GM21717 (cell line): ENCODE data around the gene HPS1.
"Not testable (repeated sequence)": the region's sequence is repeated elsewhere in the genome, so short reads cannot be mapped to it uniquely, and the experiment has no call there.

Experiments
- ATAC-seq: cut with Tn5 transposase; IDR thresholded peaks from one replicate; pipeline ENCODE4 v1.9.1; 2021; ENCODE audit warnings: mild to moderate bottlenecking, moderate library complexity; ENCODE audit not compliant: unreplicated experiment

Gene HPS1

GRCh38 chr10:98396096-98397063 is 50.4 kb downstream of the HPS1 start:
- ATAC-seq, result no peak

GRCh38 chr10:98394851-98395440 is 51.8 kb downstream of the HPS1 start:
- ATAC-seq, result no peak

GRCh38 chr10:98391578-98391991 is 55.1 kb downstream of the HPS1 start:
- no peak for ATAC-seq

- ATAC-seq, result peak; percentile 74
Observed at GRCh38 chr10:98391065-98391464, 55.7 kb downstream of the HPS1 start.

- ATAC-seq, result no peak
Observed at GRCh38 chr10:98390406-98390805, 56.3 kb downstream of the HPS1 start.

GRCh38 chr10:98389398-98389797 is 57.3 kb downstream of the HPS1 start:
- ATAC-seq, result no peak

DNA sequence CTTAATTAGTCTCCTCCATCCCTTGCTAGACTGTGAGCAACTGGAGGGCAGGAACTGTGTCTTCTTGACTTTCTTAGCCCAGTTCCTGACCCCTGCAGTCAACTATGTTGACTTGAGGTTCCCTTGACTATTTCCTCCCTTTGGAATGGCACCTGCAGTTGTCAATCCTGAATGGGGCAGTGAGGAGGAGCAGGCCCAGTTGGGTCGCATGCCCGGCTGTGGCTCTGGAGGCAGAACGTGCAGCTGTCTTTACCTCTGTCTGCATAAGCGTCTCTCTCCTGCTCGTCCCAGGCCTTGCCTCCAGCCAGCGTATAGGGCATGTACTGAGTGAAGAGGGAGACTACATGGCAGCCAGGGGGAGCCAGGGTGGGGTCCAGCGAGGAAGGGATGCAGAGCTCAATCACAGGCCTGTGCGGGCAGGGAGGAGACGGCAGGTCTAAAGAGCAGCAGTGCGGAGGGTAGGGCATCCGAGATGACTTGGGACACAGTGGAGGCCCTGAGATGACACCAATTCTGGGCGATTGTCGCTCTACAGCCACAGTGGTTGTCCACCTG is 58.6 kb downstream of the HPS1 start:
- no peak for ATAC-seq

GRCh38 chr10:98384531-98385133 is 62.1 kb downstream of the HPS1 start:
- no peak for ATAC-seq

- no peak for ATAC-seq
Observed at GRCh38 chr10:98383869-98384268, 62.9 kb downstream of the HPS1 start.

GRCh38 chr10:98383134-98383667 is 63.5 kb downstream of the HPS1 start:
- not testable (repeated sequence) for ATAC-seq

DNA sequence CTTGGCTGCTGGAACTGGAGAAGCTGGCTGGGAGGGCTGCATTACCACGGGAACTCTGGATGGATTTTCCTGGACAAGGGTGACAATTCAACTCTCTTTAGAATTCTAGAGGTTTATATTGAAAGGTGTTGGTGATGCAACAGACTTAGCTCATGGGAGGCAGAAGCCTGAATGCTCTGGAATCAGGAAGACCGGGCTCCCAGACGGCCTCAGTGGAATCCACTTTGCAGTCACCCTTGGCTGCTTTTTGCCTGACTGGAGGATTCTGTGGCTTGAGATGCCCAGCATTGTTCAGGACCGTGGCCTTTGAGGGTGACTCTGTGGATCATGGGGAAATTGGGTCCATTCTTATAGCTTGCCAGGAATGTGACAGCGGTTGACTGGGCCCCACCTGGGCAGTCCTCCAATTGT is 64.0 kb downstream of the HPS1 start:
- no peak for ATAC-seq

DNA sequence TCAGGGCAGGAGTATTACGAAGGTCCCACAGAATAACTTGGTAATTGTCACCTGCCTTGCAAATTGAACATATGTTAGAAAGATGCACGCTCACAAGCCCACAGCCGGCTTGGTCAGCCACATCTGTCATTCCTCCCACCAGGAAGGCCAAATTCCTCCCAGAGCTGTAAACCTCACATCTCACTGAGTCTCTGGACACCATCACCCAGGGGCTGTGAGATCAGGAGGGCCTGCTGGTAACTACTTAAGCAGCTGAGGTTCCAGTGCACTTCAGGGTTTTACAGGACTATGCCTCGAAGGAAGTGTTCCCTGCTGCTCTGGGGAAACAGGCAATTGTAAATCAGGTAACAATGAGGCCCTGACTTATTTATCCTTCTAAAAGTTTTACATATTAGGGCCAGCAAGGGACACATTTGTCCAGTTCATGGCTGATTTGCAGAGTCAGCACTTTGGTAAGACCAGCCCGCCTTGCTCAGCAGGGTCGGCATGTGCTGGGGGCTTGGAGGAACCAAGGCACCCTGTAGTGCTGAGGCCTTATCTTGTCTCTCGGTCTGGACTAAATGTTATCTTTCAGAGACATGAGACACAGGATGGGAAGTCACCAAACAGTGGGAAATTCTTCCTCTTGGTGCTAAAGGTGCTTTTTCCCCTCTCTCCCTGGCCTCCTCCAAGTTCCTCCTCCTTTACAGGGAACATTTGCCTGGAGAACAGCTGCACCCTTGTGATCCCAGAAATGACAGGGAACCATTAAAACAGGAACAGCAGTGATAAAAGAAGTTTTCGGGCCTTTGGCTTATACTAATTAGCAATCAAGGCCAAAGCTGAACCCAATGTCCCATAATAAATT is 66.0 kb downstream of the HPS1 start:
- no peak for ATAC-seq

- no peak for ATAC-seq
Observed at GRCh38 chr10:98378722-98379121, 68.0 kb downstream of the HPS1 start.

DNA sequence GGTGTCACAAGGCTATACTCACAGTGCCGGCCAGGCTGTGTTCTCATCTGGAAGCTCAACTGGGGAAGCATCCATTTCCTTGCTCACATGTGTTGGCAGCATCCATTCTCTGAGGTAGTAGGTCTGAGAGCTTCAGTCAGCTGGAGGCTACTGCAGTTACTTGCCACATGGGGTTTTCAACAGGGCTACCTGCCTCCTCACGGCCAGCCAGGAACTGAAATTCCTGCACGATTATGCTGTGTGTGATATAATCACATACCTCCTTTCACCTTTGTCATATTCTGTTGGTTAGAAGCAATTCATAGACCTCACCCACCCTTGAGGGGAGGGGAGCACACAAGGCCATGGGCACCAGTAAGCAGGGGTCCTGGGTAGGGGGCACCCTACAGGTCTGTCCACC is 69.2 kb downstream of the HPS1 start:
- ATAC-seq, result no peak

- no peak for ATAC-seq
Observed at GRCh38 chr10:98377001-98377400, 69.7 kb downstream of the HPS1 start.

DNA sequence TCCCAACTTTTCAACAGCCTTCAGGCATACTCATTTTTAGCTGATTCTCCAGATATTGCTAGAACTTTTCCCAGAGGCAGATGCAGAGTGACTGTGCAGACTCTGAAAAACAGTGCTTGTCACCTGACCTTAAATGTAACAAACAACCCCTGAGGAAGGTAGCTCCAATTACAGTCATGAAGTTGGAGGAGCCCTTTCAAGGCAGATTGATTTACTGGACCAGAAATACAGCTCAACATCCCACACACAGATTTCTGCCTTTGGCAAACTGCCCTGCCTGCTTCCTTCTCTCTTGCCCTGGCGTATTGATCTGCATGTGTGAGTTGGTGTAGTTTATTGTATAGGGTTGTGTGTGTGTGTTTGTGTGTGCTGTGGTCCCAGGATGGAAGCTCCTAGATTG is 70.2 kb downstream of the HPS1 start:
- ATAC-seq, result no peak

DNA sequence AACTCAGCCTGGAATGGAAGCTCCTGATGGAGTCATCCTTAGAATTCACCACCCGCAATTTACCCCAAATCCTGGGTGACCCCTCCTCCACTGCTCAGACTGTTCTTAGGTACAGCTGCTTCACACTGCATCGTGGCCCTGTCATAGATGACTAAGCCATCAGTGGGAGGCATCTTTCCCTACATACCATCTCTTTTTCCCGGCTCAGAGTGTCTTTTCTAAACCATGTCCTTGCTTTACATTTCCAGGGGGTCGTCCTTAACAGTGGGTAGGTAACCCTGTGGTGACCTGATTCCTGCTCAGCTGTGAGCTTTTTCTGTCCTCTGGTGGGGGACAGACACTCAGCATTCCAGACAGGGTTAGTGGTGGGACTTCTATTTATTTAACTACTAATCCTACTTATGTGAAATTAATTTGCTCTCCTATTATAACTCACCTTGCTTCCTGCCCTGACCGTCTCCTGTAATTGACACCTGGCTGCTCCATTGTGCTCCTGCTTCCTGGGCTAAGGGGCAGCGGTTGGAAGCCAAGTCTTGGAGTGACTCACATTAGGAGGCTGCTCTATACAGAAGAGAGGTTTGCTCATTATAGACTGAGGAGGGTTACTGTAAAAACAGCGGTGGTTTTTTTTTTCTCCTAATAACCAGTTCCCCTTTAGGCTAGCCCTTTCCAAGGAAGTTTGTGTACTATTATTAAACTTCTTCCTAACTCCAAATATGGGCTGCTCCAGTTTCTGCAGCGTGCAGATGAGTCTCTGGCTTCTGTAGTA is 72.3 kb downstream of the HPS1 start:
- ATAC-seq, result no peak

GRCh38 chr10:98373260-98374040 is 73.3 kb downstream of the HPS1 start:
- no peak for ATAC-seq
